PC-9 (cell line): Measurements from ENCODE around the gene CDC123.

Experiments used
- CTCF ChIP-seq: fragments of 200-600 bp; sonication (generic); conservative IDR thresholded peaks from 2 replicates; pipeline ENCODE4 v1.6.1; 2017; ENCODE audit warnings: mixed run types, antibody characterized with exemption, mild to moderate bottlenecking, moderate library complexity
- EZH2 ChIP-seq: fragments of 200-600 bp; sonication (generic); IDR thresholded peaks from 2 replicates; pipeline ENCODE4 v1.8.0; 2017; ENCODE audit warnings: antibody characterized with exemption, low read depth

GRCh38 chr10:12180221-12180974 lies 15.6 kb upstream of the CDC123 start:
- TF ChIP-seq CTCF (no peak), EZH2 (no peak)
